NOMO-1 (cell line): Measurements from ENCODE around the gene XPA.
"Not testable (repeated sequence)": the region's sequence is repeated elsewhere in the genome, so short reads cannot be mapped to it uniquely, and the experiment has no call there.

ENCODE experiments used
- DNase-seq, 2 experiments: peaks; one replicate each; lab custom pipeline; 2025; ENCODE audit not compliant: unreplicated experiment in 2 of 2; lab: John Stamatoyannopoulos, UW

Gene XPA

DNA sequence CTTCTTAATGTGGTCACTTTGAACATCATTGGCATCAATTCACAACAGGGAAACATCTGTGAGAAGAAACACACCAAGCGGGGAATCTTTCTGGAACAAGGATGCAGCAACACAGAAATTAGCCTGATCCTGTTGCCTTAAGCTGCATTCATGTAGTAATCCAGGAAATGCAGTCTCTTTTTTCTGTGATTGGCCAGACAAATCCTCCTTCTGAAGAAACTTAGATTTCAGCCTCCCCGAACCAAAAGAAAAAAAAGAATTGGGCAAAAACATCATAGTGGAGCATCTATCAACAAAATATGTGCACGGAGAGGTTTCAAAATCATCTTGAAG lies 7.2 kb upstream of the XPA start:
- DNase-seq: no peak

DNA sequence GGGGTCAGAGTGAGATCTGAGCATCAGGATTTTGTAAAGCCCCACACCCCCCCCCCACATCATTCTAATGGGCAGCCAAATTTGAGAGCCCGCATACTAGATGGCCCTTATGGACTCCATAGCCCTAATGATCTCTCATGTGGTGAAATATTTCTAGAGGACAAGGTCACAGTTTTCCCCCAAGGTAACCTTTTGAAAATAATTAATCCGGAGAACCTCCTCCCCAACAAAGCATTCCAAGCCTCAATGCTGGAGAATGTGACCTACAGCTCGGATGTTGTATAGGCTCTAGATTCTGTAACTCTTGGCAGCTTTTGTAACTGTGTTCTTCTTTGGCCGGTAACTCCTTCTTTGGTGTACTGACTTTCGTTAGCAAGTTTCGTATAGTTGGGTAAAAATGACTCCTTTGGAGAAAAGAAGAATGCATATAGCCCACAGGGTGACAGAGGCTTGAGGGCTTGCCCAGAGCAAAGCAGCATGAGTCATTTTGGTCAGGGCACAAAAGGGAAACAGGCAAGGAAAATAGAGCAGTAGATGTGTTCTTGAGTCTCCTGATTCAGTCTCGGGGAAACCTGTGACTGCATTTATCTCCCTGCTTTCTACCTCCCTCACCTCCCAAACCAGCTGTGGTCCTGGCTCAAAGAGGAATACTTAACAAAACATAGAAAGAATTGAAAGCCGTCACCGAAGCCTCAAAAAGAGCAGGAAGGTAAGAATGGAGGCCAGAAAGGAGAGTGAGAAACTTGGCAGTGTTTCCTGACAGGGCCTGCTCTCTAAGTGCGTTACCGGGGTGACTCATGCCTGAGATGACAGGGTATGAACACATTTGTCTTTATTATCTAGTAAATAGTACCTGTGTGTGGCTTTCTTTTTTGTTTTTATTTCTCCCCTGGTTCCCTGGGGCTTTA lies 6.6 kb upstream of the XPA start:
- peak; percentile 63 to 67 for DNase-seq

DNA sequence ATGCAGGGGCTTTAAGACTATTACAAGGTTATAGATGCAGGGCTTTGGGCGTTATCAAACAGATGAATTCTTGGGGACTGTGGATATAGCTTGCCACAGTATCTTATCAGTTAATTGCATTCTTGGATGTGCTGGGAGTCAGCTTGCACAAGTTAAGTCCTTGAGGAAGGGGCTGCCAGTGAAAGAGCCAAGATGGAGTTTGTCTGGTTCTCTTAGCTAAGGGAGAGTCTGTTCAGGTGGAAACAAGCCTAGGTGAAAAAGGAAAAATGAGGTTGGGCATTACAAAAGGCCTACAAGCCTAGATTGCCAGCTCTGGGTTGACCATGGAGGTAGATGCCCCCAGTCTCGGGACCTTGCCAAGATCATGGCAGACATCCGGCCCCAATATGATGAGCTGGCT lies 2.7 kb upstream of the XPA start:
- not testable (repeated sequence) for DNase-seq

DNA sequence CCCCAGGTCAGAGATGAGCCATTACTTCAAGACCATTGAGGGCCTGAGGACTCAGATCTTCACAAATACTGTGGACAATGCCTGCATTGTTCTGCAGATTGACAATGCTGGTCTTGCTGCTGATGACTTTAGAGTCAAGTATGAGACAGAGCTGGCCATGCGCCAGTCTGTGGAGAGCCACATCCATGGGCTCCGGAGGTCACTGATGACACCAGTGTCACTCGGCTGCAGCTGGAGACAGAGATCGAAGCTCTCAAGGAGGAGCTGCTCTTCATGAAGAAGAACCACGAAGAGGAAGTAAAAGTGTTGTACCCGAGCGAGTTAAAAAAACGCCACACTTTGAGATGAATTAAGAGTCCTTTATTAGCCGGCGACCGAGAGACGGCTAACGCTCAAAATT lies 2.1 kb upstream of the XPA start:
- DNase-seq: peak in 1 of 2 experiments; percentile 58

DNA sequence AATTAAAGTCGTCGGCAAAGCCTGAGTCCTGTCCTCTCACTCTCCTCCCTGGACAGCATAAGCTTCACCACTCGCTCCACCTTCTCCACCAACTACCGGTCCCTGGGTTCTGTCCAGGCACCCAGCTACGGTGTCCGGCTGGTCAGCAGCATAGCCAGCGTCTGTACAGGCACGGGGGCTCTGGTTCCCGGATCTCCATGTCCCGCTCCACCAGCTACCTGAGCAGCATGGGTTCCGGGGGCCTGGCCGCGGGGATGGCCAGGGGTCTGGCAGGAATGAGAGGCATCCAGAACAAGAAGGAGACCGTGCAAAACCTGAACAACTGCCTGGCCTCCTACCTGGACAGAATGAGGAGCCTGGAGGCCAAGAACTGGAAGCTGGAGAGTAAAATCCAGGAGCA lies 1.7 kb upstream of the XPA start:
- DNase-seq: no peak

DNA sequence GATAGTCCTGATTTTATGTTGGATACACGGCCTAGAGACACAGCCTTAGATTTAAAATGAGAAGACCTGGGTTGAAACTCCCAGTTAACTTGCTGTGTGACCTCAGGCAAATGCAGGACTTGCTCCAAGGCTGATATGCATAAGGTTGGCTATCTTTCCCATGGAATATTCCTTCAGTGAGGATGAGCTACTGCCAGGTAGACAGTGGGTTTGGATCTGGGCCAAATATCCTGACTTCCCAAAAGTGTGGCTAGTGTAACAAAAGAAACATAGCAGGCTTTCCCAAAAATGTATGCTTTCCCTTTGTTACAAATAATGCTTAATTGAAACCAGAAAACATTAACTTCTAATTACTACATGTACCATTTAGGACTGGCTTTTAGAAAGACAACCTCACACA lies 697 bp upstream of the XPA start:
- no peak for DNase-seq

DNA sequence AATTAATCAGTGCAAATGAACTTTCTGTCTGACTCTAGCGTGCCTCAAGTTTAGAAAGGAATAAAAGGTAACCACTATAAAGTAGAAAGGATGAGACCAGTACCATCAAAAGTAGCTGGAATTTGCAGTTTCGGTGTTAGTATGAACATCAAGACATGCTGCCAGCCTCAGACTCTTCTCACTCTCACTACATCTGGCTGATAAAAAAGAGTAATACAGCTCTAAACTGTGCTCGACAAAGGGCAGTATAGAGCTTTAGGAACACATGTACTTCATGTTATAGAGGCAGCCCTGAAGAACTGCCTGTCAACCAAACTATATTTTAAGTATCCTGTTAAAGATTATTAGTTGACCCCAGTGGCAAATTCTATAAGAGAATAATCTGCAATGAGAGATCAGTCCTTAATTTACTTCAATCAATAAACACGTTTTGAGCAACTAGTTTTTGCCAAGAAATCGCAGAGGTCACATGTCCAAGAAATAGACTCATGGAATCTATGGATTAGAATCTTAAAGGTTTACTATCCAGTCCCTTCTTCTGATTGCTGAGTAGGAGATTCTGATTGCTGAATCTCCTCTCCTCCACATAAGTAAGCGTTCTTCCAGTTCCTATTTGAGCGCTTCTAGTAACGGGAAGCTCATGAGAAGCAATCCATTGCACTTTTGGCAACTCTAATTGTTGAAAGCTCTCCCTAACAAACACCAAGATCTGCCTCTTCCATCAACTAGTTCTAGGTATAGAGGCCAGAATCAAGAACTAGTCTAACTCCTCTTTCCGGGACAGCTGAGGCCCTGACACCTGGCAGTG lies 941 bp downstream of the XPA start:
- DNase-seq: peak in 1 of 2 experiments; percentile 25

DNA sequence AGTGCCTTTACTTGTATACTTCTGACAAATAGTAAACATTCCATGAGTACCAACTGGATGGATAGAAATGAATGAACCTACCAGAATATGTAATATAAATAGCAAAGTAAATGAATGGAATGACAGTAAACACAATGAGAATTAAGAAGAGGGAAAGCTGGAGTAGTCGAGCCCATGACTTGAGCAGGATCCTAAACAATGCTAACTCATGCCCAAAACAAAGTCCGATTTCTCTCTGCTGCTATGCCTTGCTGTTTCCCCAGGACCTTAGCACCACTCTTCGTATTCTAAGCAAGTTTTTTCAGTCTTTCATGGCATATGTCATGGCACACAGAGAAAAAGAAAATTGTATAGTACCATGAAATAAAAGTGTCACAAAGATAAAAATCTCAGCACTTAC lies 1.8 kb downstream of the XPA start:
- DNase-seq: no peak

DNA sequence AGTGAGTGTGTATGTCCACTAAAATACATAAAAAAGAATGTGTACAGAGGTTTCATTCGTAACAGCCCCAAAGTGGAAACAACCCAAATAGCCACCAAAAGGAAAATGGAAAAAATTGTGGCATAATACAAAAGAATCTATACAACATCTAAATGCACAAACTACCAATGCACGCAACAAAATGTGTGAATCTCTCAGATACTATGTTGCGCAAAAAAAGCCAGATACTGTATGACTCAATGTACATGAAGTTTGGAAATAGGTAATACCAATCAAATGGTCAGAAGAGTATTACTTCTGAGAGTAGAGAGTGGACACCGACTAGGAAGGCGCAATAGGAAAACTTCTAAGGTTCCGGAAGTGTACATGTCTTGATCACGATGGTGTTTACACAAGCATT lies 2.4 kb downstream of the XPA start:
- DNase-seq: no peak

DNA sequence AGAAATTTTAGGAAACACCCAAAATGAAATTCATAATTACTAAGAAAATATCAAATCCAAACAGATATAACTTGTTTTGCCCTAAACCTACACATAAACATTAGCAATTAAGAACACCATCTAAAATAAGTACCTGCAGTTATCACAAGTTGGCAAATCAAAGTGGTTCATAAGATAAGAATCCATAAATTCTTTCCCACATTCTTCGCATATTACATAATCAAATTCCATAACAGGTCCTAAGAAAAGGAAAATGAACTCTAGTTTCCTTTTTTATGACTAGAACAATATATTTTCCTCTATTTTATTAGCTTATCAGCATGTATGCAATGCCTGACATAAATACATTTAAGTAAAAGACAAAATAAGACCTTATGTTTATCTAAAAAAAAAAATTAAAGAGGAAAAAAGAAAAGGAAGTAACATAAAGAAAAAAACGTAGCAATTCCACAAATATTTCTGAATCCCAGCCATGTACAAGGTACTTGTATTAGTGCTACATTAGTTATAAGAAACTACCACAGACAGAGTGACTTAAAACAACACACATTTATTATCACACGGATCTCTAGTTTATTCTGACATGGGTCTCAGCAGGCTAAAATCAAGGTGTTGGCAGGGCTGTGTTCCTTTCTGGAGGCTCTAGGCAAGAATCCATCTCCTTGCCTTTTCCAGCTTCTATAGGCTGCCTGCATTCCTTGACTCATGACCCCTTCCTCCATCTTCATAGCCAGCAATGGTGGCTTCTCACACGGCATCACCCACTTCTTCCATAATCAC lies 7.5 kb downstream of the XPA start:
- no peak for DNase-seq

DNA sequence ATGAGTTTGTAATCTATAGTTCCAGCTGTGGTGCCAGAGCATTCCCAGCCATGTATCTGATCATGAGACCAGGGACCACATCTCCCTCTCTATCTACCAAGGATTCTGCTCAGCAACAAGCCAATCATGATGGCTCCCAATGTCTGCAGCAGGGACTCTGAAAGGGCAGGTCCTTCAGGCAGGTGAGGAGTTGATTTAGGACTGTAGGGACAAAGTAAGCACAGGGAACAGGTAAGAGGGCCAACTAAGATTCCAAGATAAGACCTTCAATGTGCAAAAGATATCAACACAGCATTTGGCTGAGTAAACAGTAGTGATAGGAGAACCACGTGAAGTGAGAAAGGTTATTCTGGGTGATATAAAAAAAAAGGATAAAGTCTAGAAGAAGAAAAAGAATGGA lies 8.5 kb downstream of the XPA start:
- no peak for DNase-seq

DNA sequence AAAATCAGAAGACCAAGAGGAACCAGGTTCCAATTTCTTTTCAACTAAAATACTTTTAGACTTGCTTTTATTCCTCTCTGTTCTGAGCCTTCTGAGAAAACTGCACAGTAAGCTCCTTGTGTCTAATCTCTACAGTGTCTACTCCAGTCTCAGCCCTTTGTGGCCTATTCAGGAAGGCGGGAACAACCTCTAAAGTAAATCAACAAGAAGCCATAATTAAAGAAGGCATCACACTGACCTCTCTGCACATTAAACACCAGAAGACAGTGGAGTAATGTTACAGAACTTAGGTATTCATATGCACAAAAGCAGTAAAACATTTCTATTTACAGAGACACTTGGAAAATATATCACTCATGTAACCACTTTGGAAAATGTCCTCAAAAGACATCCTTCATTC lies 14.9 kb downstream of the XPA start:
- DNase-seq: no peak

DNA sequence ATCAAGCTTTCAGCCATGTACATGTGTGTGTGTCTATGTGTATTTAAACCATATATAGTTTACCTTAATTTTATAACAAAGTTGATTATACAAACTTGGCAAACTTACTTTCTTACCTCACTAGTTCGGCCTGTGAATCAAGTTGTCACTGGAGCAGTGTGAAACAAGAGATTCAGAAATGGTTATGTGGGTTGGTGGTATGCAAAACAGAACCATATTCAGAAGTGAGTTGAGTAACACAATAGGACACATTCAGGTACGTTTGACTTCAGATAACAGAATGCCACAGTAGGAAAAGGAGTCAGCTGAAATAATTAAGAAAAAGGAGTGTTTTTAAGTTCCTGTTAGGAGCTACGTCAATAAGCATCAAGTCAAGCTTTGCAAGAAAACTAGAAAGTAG lies 21.5 kb downstream of the XPA start:
- no peak for DNase-seq

DNA sequence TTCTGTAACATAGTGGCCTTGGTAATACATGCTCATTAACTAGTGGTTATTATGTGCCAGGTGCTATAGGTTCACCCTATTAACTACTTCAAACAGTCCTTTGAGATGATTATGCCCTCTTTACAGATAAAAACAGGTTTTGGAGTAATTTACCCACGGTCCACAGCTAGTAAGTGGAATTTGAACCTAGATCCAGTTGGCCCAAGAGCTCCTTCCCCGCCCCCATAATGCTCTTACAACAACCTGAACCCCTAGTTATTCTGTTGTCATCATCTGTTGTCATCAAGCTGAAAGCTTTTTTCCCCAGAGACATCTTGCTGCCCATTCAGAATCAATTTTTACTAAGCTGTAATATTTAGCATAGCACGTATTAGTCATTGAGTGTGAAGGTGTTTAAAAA lies 23.2 kb downstream of the XPA start:
- DNase-seq: no peak

DNA sequence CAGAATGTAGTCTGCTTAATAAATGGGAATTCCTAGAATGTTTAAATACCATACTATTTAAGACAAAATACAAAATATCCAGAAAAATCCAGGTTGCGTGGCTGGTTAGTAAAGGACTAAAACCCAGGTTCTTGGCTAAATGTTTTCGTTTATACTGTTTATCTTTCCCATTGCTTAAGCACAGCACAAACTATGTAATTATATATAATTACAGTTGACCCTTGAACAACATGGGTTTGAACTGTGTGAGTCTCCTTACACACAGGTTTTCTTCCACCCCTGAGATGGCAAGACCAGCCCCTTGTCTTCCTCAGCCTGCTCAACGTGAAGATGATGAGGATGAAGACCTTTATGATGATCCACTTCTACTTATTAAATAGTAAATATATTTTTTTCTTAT lies 24.7 kb downstream of the XPA start:
- DNase-seq: no peak

DNA sequence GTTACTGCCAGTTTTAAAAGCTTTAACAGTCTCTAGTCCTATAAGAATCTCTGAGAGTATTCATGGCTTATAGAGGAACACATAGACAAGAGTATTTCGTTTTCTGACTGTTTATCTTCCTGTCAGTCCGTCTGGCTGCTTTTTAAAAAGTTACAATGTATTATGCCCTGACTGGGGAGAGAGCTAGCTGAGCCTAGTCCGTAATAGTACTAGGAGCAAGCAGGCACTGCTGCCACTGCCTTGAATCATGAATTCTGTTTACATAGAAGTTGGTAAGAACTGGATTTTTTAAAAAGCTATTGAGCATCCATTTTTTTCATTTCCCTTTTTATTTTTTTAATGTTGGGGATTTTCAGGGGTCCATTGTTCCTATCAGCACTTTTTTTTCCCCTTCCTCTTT lies 26.6 kb downstream of the XPA start:
- no peak for DNase-seq

DNA sequence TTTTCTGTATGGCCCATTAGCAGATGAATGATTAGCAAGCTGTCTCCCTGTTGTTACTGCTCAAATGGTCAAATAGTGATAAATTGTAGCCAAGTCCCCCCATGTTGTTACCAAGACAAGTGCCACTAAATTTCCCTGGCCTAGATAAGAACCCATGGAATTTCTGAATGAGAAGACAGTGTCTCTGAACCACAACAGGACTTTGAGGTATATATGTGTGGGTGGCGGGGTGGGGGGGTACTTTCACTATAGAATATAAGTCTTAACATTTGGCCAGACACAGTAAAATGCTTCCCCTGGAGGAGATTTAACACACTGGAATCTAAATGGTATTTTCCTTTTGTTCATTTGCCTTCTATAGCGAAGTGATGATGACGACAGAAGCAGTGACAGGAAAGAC lies 28.7 kb downstream of the XPA start:
- DNase-seq: no peak

DNA sequence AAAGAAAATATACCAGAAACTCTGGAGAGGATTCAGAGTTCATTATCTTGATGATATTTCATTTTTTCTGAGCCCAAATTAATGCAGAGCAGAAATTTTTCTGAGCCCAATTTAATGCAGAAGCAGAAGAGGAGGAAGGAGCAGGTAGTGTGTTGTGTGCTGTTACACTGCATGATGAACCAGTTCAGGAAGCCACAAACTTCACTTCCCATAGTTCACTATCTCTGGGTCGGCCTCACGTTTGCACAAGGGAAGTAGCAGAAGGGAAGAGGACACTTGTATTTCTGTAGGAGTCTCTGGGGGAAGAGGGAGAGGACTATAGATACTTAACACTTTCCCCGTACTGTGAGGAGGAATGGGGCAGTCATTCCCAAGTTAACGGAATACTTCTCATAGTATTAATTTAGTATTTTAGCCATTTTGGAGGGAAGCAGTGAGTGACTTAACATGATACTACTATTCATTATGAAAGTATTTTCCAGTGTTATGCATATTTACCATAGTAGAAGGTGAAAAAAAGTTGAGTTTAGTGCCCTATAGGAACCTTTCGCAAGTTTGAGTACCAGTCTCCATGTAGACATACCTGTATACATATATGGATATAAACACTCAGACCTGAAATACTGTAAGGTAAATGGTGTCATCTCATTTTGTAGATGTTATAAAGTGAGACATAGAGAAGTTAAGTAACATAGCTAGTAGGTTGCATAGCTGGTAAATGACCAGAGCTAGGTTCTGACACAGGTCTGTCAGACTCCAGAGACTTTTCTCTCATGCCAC lies 30.0 kb downstream of the XPA start:
- peak in 1 of 2 experiments; percentile 6 for DNase-seq

DNA sequence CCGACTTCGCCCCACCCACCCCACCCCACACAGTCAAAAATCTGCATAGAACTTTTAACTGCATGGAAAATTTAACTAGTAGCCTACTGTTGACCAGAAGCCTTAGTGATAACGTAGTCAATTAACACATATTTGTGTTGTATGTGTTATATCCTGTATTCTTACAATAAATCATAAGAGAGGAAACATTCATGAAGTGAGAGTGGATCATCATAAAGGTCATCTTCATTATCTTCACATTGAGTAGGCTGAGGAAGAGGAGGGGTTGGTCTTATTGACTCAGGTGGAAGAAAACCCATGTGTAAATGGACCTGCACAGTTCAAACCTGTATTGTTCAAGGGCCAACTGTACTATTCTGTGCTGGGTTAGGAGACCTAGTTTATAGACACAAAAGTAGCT lies 31.4 kb downstream of the XPA start:
- DNase-seq: no peak

DNA sequence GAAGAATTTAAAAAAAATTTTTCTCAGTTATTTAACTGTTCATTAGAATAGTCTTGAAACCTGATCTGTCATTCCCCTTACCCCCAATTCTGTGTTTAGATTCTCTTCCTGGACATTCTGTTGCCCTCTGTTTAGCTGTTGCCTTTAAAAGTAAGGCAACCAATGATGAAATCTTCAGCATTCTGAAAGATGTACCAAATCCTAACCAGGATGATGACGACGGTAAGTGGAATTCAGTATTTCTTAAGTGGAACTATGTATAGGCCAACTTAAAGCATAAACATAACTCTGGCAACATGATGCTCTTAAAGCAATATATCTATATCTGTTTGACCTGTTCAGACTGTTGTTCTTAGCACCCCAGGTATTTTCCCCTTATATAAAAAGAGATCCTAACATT lies 36.3 kb downstream of the XPA start:
- DNase-seq: no peak

DNA sequence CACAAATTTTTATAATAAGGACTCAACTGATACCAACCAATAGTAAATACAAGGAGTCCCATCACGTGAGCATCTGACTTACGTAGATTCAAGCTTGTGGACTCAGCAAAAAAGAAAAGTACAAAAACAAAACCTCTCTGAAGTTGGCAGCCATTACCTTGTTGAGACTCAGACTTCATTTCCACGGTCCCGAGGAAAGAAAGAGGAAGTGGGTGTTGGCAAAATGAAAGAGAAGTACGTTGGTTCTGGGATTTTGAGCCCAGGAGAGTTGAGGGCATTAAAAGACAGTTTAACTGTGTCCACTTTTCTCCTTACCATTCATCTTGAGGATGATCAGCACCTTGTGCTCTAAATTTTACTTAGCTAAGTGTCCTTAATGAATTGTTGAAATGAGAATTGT lies 36.8 kb downstream of the XPA start:
- peak; percentile 17 to 54 for DNase-seq
